ENCODE results near the gene CSNK1G2.

GRCh38 chr19:2014131-2014571 is 73.2 kb downstream of the CSNK1G2 start:
- TF ChIP-seq CTCF (IDR thresholded peaks at IDR 0.05) (no peak), POLR2A (IDR thresholded peaks at IDR 0.05) (no peak)
